WI38 (cell line): ENCODE results near the gene EFNA4.

Experiments
- H3K4me3 ChIP-seq: 2 replicates; pipeline ENCODE4 v1.5.1; 2011; ENCODE audit warnings: low read depth, mild to moderate bottlenecking, control low read depth, low read length
- TF ChIP-seq, protein P1 (sequence below): IDR thresholded peaks from 2 replicates; pipeline ENCODE4 v1.5.1; 2012; ENCODE audit warnings: low read depth, mild to moderate bottlenecking, control low read depth, low read length

The EFNA4 gene

DNA sequence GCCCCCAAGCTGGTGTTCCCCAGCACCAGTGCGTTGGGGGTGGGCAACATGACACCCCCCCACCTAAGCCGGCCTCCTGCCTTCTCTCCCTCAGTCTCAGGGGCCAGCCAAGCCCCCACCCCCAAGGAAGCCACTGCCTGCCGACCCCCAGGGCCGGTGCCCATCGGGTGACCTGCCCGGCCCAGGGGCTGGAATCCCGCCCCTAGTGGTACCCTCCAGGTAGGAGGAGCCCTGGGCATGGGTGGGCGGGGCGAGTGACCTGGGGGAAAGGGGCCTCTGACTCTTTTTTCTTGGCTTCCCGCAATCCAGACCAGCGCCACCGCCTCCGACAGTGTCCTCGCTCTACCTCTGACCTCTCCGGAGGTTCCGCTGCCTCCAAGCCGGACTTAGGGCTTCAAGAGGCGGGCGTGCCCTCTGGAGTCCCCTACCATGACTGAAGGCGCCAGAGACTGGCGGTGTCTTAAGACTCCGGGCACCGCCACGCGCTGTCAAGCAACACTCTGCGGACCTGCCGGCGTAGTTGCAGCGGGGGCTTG, 1.3 kb upstream of the EFNA4 start:
- TF ChIP-seq, protein P1, sequence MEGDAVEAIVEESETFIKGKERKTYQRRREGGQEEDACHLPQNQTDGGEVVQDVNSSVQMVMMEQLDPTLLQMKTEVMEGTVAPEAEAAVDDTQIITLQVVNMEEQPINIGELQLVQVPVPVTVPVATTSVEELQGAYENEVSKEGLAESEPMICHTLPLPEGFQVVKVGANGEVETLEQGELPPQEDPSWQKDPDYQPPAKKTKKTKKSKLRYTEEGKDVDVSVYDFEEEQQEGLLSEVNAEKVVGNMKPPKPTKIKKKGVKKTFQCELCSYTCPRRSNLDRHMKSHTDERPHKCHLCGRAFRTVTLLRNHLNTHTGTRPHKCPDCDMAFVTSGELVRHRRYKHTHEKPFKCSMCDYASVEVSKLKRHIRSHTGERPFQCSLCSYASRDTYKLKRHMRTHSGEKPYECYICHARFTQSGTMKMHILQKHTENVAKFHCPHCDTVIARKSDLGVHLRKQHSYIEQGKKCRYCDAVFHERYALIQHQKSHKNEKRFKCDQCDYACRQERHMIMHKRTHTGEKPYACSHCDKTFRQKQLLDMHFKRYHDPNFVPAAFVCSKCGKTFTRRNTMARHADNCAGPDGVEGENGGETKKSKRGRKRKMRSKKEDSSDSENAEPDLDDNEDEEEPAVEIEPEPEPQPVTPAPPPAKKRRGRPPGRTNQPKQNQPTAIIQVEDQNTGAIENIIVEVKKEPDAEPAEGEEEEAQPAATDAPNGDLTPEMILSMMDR: no peak

DNA sequence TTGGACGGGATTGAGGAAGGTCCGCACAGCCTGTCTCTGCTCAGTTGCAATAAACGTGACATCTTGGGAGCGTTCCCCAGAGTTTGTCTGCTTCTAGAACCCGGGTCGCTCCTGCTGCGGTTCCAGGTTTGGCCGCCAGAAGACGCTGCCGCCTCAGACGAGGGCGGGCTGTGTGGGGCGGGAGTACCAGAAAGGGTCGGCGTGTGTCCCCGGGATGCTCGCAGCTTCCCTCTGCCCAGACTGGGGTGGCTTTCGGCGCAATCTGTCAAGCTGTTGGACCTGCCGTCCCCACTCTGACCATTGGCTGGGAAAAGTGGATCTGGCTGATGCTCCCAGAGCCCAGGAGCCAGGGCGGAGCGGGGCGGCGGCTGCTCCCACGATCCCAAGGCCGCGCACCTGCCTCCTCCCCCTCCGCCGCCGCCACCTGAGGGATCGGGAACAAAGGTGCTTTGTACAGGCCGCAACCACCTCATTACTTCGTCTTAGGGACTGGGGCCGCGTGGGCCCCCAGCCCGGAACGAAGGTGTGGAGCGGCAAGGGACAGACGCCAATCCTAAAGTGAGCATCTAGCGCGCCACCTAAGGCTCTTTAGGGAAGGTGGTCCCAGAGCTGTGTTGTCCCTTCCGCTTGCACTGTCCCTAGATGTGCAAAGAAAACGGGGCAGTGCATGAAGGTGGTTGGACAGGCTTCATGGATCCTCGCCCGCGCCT, 683 bp upstream of the EFNA4 start:
- TF ChIP-seq, protein P1: peak; percentile 51
- peak overlapping the region; percentile 91 for H3K4me3 ChIP-seq

More for the DNA sequence above, 1.3 kb upstream of the EFNA4 start:
- no peak overlapping the region for H3K4me3 ChIP-seq

DNA sequence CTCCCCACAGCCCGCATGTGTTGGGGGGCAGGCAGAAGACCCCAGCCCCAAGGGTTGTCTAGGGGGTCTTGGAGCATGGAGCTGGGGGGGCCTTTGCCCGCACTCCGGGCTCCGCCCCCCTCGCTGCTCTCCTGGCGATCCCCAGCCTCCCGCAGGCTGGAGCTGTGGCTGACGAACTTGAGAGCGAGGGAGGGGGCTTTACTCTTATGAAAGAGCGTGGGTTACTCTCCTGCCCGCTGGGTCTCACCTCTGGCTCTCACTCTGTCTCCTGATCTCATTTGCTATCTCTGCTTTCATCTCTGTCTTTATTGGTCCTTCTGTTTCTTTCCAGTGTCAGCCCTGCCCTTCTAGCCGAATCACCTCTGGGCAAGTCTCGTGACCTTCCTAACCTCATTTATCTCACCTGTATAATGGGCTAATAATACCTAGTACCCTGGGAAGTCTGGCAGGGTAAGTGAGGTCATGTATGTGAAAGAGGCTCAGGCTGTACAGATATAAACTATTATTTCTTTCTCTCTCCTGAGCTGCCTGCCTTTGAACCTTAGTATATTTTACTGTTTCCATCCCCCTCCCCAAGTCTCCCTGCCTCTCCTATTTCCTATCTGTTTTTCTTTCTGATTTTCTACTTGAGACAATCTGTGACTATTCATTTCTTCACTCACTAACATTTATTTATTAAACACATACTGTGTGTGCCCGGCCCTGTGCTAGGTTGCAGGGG, 731 bp downstream of the EFNA4 start:
- TF ChIP-seq, protein P1: no peak
- peak overlapping the region; percentile 91 for H3K4me3 ChIP-seq

DNA sequence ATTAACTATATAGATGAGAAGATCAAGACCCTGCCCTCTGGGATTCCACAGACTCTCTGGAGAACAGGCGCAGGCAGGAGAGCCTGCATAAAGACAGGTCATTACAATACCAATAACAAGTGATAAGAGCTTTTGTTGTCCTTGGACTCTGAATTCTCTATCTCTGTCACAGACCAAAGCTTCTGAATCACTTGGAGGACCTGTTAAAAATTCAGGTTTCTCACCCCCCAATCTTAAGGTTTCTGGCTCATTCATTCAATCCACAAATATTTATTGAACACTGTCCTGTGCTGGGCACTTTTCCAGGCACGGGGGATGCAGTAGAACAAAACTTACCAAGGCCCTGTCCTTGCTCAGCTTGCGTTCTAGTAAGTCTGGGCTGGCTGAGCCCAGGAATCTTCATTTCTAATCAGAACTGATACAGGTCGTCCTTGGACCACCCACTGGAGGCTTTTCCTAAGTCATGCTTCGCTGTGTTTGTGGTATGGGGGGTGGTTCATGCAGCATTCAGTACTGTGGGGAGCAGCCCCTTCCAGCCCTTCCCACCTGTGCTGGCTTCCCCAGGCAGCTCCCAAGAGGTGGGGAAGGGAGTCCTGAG, 1.4 kb downstream of the EFNA4 start:
- H3K4me3 ChIP-seq: peak overlapping the region; percentile 91
- TF ChIP-seq, protein P1: no peak

DNA sequence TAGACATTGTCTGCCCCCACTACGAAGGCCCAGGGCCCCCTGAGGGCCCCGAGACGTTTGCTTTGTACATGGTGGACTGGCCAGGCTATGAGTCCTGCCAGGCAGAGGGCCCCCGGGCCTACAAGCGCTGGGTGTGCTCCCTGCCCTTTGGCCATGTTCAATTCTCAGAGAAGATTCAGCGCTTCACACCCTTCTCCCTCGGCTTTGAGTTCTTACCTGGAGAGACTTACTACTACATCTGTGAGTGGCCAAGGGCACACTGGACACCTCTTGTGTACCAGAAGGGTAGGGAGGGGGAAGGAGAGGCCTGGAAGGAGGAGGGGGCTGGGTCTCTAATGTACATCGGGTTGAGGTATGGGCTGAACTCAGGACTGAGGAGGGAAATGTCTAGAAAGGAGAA, 3.2 kb downstream of the EFNA4 start:
- TF ChIP-seq, protein P1: no peak
- H3K4me3 ChIP-seq: no peak overlapping the region

DNA sequence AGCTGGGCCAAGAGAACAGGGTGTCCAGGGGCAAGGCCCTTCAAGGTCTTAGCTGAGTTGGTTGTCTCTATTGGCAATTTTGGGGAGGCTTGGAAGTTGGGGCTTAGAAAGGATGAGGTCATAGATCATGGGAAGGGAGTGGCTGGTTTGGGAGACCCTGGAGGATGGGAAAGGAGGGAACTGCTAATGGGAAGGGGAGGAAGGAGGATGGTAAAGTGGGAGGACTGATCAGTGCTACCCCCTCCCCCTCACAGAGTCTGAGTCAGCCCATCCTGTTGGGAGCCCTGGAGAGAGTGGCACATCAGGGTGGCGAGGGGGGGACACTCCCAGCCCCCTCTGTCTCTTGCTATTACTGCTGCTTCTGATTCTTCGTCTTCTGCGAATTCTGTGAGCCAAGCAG, 5.1 kb downstream of the EFNA4 start:
- TF ChIP-seq, protein P1: no peak
- no peak overlapping the region for H3K4me3 ChIP-seq
